Left ventricle myocardium inferior (tissue), 1 donor: ENCODE measurements around the gene IFNLR1. TPM values are rescaled to one million over a fixed set of nuclear protein-coding genes. Genes with fewer than 3 reads are reported as not detected.

Experiments
- DNase-seq: peaks from one replicate; pipeline ENCODE4 v3.0.0-alpha.2; 2020
- H3K27ac ChIP-seq: fragments of 200-600 bp; replicated peaks from 2 replicates; pipeline ENCODE4 v1.8.0; 2021
- H3K27me3 ChIP-seq: fragments of 200-600 bp; 2 replicates; pipeline ENCODE4 v1.8.0; 2021; ENCODE audit warnings: low read depth
- H3K36me3 ChIP-seq: fragments of 200-600 bp; 2 replicates; pipeline ENCODE4 v1.8.0; 2021
- H3K4me1 ChIP-seq: fragments of 200-600 bp; 2 replicates; pipeline ENCODE4 v1.8.0; 2021
- H3K4me3 ChIP-seq: fragments of 200-600 bp; 2 replicates; pipeline ENCODE4 v1.8.0; 2021; ENCODE audit warnings: mild to moderate bottlenecking, moderate library complexity
- H3K9me3 ChIP-seq: fragments of 200-600 bp; replicated peaks from 2 replicates; pipeline ENCODE4 v1.8.0; 2021
- CTCF ChIP-seq: fragments of 200-600 bp; IDR thresholded peaks from 2 replicates; pipeline ENCODE4 v1.8.0; 2021; ENCODE audit warnings: antibody characterized with exemption, mild to moderate bottlenecking, borderline replicate concordance
- intact Hi-C: fragments of 100-400 bp; cut with micrococcal nuclease; formaldehyde crosslinking; loops from one replicate; pipeline ENCODE4 v1.11.0; 2022
- total RNA-seq: library from RNA; stranded (reverse); fragmentation: NEBNext Ultra II Directional; extraction: Animal tissue kit (Norgen Biotek cat#: 25700); gene quantifications from one replicate; pipeline ENCODE4 v1.2.1, GENCODE V29; 2021
- donor health status: DM: no; HTN: yes; CAD: no; lungs with severe emphysema.

The IFNLR1 gene
- total RNA-seq, 1 donor from 2014 or later, result 2.0 TPM

- peaks cover 15% of the 10 kb centered on the region for H3K4me1 ChIP-seq
- H3K27ac ChIP-seq, result no peak overlapping the region
- H3K4me3 ChIP-seq, result no peak overlapping the region
- peaks cover 42% of the 10 kb centered on the region for H3K27me3 ChIP-seq
- no peaks in the 10 kb centered on the region for H3K9me3 ChIP-seq
- no peaks in the 10 kb centered on the region for H3K36me3 ChIP-seq
- intact Hi-C loops, result no loop called here
- no peak for DNase-seq
- no peak for TF ChIP-seq CTCF
These were observed 2.0 kb downstream of the IFNLR1 start for GRCh38 chr1:24185076-24185475.

GRCh38 chr1:24182061-24182460 lies 5.0 kb downstream of the IFNLR1 start:
- no peak for DNase-seq
- no peak overlapping the region for H3K27ac ChIP-seq

GRCh38 chr1:24181619-24182018 lies 5.5 kb downstream of the IFNLR1 start:
- intact Hi-C loops, result no loop called here
- no peak for DNase-seq
- no peak for TF ChIP-seq CTCF

More at GRCh38 chr1:24182061-24182460, 5.0 kb downstream of the IFNLR1 start:
- Histone ChIP-seq H3K27me3 (peaks cover 28% of the 10 kb centered on the region), H3K9me3 (no peaks in the 10 kb centered on the region), H3K36me3 (no peaks in the 10 kb centered on the region), H3K4me3 (no peak overlapping the region), H3K4me1 (peaks cover 6% of the 10 kb centered on the region)
- TF ChIP-seq CTCF, result no peak
- intact Hi-C loops, result no loop called here

GRCh38 chr1:24180676-24181075 lies 6.4 kb downstream of the IFNLR1 start:
- intact Hi-C loops, result no loop called here
- Histone ChIP-seq H3K36me3 (no peaks in the 10 kb centered on the region), H3K27me3 (peaks cover 14% of the 10 kb centered on the region), H3K27ac (no peak overlapping the region), H3K4me1 (no peaks in the 10 kb centered on the region), H3K4me3 (no peak overlapping the region), H3K9me3 (no peaks in the 10 kb centered on the region)
- no peak for TF ChIP-seq CTCF
- no peak for DNase-seq

More at GRCh38 chr1:24181619-24182018, 5.5 kb downstream of the IFNLR1 start:
- H3K27ac ChIP-seq, result no peak overlapping the region
- H3K27me3 ChIP-seq, result peaks cover 23% of the 10 kb centered on the region
- no peak overlapping the region for H3K4me3 ChIP-seq
- peaks cover 1% of the 10 kb centered on the region for H3K4me1 ChIP-seq
- no peaks in the 10 kb centered on the region for H3K9me3 ChIP-seq
- H3K36me3 ChIP-seq, result no peaks in the 10 kb centered on the region

GRCh38 chr1:24179251-24179840 lies 7.7 kb downstream of the IFNLR1 start:
- Histone ChIP-seq H3K27ac (no peak overlapping the region), H3K36me3 (no peaks in the 10 kb centered on the region), H3K4me1 (no peaks in the 10 kb centered on the region), H3K9me3 (no peaks in the 10 kb centered on the region), H3K4me3 (no peak overlapping the region), H3K27me3 (peaks cover 6% of the 10 kb centered on the region)
- no peak for TF ChIP-seq CTCF
- intact Hi-C loops, result no loop called here
- DNase-seq, result no peak
